Liver (tissue), 9 donors: ENCODE data around the gene SCG3. TPM values are rescaled to one million over a fixed set of nuclear protein-coding genes. Genes with fewer than 3 reads are reported as not detected.

Experiments used
- DNase-seq: peaks from one replicate; pipeline ENCODE4 v3.0.0-alpha.2; 2017; ENCODE audit warnings: low spot score
- H3K27ac ChIP-seq, 2 donors: one replicate each; pipeline ENCODE4 v1.7.0; 2013; ENCODE audit warnings: inconsistent platforms in 2 of 2, low read length in 2 of 2, control low read depth in 1 of 2, low read depth in 1 of 2, mild to moderate bottlenecking in 1 of 2
- H3K27me3 ChIP-seq, 4 donors: one replicate each; pipeline versions ENCODE4 v1.6.1 to v1.7.0; 2013; ENCODE audit warnings: low read length in 3 of 4, inconsistent platforms in 1 of 4, mild to moderate bottlenecking in 1 of 4, moderate library complexity in 1 of 4; ENCODE audit not compliant: control insufficient read depth in 4 of 4, insufficient read depth in 4 of 4
- H3K36me3 ChIP-seq, 4 donors: one replicate each; pipeline versions ENCODE4 v1.6.1 to v1.7.0; 2013; ENCODE audit warnings: low read length in 3 of 4, mild to moderate bottlenecking in 3 of 4, low read depth in 1 of 4, moderate library complexity in 1 of 4; ENCODE audit not compliant: control insufficient read depth in 4 of 4, insufficient read depth in 3 of 4
- H3K4me1 ChIP-seq, 4 donors: one replicate each; pipeline versions ENCODE4 v1.6.1 to v1.7.0; 2013; ENCODE audit warnings: low read length in 3 of 4, mild to moderate bottlenecking in 3 of 4, moderate library complexity in 1 of 4; ENCODE audit not compliant: control insufficient read depth in 4 of 4, insufficient read depth in 4 of 4
- H3K4me3 ChIP-seq, 3 donors: one replicate each; pipeline versions ENCODE4 v1.6.1 to v1.7.0; 2013; ENCODE audit warnings: low read length in 3 of 3, control low read depth in 1 of 3, low read depth in 1 of 3, mild to moderate bottlenecking in 1 of 3
- H3K9ac ChIP-seq, 2 donors: one replicate each; pipeline ENCODE4 v1.7.0; 2013; ENCODE audit warnings: low read length in 2 of 2, mild to moderate bottlenecking in 2 of 2, moderate library complexity in 2 of 2, control low read depth in 1 of 2, low read depth in 1 of 2
- H3K9me3 ChIP-seq, 4 donors: one replicate each; pipeline versions ENCODE4 v1.6.1 to v1.7.0; 2013; ENCODE audit warnings: low read length in 3 of 4; ENCODE audit not compliant: control insufficient read depth in 4 of 4
- EGR1 ChIP-seq, 2 donors: IDR thresholded peaks; 2 replicates each; pipeline ENCODE4 v1.6.1; 2016 to 2018; ENCODE audit warnings: antibody characterized with exemption in 2 of 2, low read depth in 2 of 2
- FOXA1 ChIP-seq: IDR thresholded peaks from 2 replicates; pipeline ENCODE4 v1.6.1; 2016; ENCODE audit warnings: antibody characterized with exemption
- FOXA2 ChIP-seq: IDR thresholded peaks from 2 replicates; pipeline ENCODE4 v1.6.1; 2016; ENCODE audit warnings: antibody characterized with exemption
- HNF4A ChIP-seq, 2 donors: conservative IDR thresholded peaks; 2 replicates each; pipeline ENCODE4 v1.6.1; 2016; ENCODE audit warnings: antibody characterized with exemption in 2 of 2, mild to moderate bottlenecking in 2 of 2
- HNF4G ChIP-seq: IDR thresholded peaks from 2 replicates; pipeline ENCODE4 v1.6.1; 2016; ENCODE audit warnings: antibody characterized with exemption
- JUND ChIP-seq, 2 donors: IDR thresholded peaks; 2 replicates each; pipeline ENCODE4 v1.6.1; 2016; ENCODE audit warnings: antibody characterized with exemption in 2 of 2
- NR2F2 ChIP-seq: IDR thresholded peaks from 2 replicates; pipeline ENCODE4 v1.6.1; 2016; ENCODE audit warnings: antibody characterized with exemption
- RAD21 ChIP-seq, 2 donors: IDR thresholded peaks; 2 replicates each; pipeline ENCODE4 v1.6.1; 2016; ENCODE audit warnings: antibody characterized with exemption in 2 of 2, mild to moderate bottlenecking in 2 of 2
- RXRA ChIP-seq, 2 donors: IDR thresholded peaks; 2 replicates each; pipeline ENCODE4 v1.6.1; 2017 to 2018; ENCODE audit warnings: antibody characterized with exemption in 2 of 2, mild to moderate bottlenecking in 1 of 2
- SP1 ChIP-seq: IDR thresholded peaks from 2 replicates; pipeline ENCODE4 v1.6.1; 2018; ENCODE audit warnings: antibody characterized with exemption, mild to moderate bottlenecking
- TAF1 ChIP-seq: conservative IDR thresholded peaks from 2 replicates; pipeline ENCODE4 v1.6.1; 2016; ENCODE audit warnings: antibody characterized with exemption, mild to moderate bottlenecking
- YY1 ChIP-seq: IDR thresholded peaks from 2 replicates; pipeline ENCODE4 v1.6.1; 2016; ENCODE audit warnings: antibody characterized with exemption, mild to moderate bottlenecking
- WGBS: extraction: QIAGEN DNeasy Blood & Tissue Kit; methylation state at CpG from one replicate; pipeline ENCODE4 v1.1.7; 2013; 5-methylcytosine and 5-hydroxymethylcytosine counted together
- polyA plus RNA-seq, 2 donors: library from polyadenylated mRNA; stranded (reverse) in 1 of 2; unstranded in 1 of 2; fragments of 200-250 nt in 1 of 2; fragments of >200 nt in 1 of 2; fragmentation: Nextera tagmentation in 1 of 2; extraction: Ambion mirVana in 1 of 2; gene quantifications; one replicate each; pipeline versions ENCODE4 v1.2.1 to v1.2.3, GENCODE V29; 2013 to 2015
- total RNA-seq, 2 donors: library from RNA; depleted of rRNA; stranded (reverse); fragments of >200 nt; gene quantifications; one replicate each; pipeline ENCODE4 v1.2.3, GENCODE V29; 2014
- TF ChIP-seq, protein P1 (sequence below): IDR thresholded peaks from 2 replicates; pipeline ENCODE4 v1.6.1; 2016; ENCODE audit warnings: antibody characterized with exemption, mild to moderate bottlenecking
- TF ChIP-seq, protein P2 (sequence below): IDR thresholded peaks from 2 replicates; pipeline ENCODE4 v1.6.1; 2016; ENCODE audit warnings: antibody characterized with exemption
- TF ChIP-seq, protein P3 (sequence below): fragments of 150-350 bp; IDR thresholded peaks from 2 replicates; pipeline ENCODE4 v1.5.1; 2017; ENCODE audit warnings: improper control_type of control experiment, low read depth, low read length; ENCODE audit not compliant: missing input control
- TF ChIP-seq, protein P4 (sequence below): IDR thresholded peaks from 2 replicates; pipeline ENCODE4 v1.6.1; 2016; ENCODE audit warnings: antibody characterized with exemption
- TF ChIP-seq, protein P5 (sequence below): IDR thresholded peaks from 2 replicates; pipeline ENCODE4 v1.6.1; 2016; ENCODE audit warnings: antibody characterized with exemption
- donor health status: healthy.
- donor health status: healthy.
- donor health status: healthy.
- donor health status: healthy.
- donor health status: healthy.

The SCG3 gene
- total and polyA plus RNA-seq, 4 donors, result under 0.01 to 0.05 (median 0.01) TPM; not detected in 1

DNA sequence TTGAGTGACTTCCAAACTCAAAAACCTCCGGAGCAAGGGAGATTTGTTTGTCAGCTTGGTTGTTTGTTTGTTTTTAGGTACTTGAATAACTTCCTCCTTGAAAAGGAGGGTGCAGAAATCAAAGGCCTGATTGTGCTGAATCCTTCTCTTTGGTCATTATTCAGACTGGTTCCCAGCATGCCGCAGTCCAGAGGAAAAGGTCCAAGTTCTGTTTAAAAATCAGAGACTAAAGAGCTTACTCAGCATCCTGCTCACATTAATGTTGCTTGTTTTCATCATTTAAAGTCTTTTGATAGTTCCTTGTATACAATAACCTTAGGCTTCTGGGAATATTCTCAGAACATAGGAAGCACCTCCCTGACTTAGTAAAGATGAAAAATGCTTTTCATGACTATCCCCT lies 982 bp upstream of the SCG3 start:
- no peak for DNase-seq
- Histone ChIP-seq H3K9ac (no peak overlapping the region), H3K9me3 (peaks cover 0 to 1% (median 0%) of the 10 kb centered on the region in 4 donors), H3K27me3 (peaks cover 0 to 4% (median 3%) of the 10 kb centered on the region in 4 donors), H3K36me3 (no peaks in the 10 kb centered on the region), H3K4me1 (peaks cover 0 to 5% (median 0%) of the 10 kb centered on the region in 4 donors), H3K27ac (no peak overlapping the region), H3K4me3 (no peak overlapping the region)
- WGBS, result 46% methylated on average over 2 of the region's 2 CpGs
- no peak for TF ChIP-seq TAF1
- TF ChIP-seq SP1, result no peak
- no peak for TF ChIP-seq JUND (IDR thresholded peaks at IDR 0.05)
- no peak for TF ChIP-seq HNF4G
- TF ChIP-seq, protein P1, sequence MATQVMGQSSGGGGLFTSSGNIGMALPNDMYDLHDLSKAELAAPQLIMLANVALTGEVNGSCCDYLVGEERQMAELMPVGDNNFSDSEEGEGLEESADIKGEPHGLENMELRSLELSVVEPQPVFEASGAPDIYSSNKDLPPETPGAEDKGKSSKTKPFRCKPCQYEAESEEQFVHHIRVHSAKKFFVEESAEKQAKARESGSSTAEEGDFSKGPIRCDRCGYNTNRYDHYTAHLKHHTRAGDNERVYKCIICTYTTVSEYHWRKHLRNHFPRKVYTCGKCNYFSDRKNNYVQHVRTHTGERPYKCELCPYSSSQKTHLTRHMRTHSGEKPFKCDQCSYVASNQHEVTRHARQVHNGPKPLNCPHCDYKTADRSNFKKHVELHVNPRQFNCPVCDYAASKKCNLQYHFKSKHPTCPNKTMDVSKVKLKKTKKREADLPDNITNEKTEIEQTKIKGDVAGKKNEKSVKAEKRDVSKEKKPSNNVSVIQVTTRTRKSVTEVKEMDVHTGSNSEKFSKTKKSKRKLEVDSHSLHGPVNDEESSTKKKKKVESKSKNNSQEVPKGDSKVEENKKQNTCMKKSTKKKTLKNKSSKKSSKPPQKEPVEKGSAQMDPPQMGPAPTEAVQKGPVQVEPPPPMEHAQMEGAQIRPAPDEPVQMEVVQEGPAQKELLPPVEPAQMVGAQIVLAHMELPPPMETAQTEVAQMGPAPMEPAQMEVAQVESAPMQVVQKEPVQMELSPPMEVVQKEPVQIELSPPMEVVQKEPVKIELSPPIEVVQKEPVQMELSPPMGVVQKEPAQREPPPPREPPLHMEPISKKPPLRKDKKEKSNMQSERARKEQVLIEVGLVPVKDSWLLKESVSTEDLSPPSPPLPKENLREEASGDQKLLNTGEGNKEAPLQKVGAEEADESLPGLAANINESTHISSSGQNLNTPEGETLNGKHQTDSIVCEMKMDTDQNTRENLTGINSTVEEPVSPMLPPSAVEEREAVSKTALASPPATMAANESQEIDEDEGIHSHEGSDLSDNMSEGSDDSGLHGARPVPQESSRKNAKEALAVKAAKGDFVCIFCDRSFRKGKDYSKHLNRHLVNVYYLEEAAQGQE, result no peak
- no peak for TF ChIP-seq YY1
- TF ChIP-seq, protein P2, sequence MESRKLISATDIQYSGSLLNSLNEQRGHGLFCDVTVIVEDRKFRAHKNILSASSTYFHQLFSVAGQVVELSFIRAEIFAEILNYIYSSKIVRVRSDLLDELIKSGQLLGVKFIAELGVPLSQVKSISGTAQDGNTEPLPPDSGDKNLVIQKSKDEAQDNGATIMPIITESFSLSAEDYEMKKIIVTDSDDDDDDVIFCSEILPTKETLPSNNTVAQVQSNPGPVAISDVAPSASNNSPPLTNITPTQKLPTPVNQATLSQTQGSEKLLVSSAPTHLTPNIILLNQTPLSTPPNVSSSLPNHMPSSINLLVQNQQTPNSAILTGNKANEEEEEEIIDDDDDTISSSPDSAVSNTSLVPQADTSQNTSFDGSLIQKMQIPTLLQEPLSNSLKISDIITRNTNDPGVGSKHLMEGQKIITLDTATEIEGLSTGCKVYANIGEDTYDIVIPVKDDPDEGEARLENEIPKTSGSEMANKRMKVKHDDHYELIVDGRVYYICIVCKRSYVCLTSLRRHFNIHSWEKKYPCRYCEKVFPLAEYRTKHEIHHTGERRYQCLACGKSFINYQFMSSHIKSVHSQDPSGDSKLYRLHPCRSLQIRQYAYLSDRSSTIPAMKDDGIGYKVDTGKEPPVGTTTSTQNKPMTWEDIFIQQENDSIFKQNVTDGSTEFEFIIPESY, result no peak
- TF ChIP-seq HNF4A (conservative IDR thresholded peaks at IDR 0.05), result no peak
- TF ChIP-seq EGR1 (IDR thresholded peaks at IDR 0.05; ENCODE audit: low read depth in 2 of 2), result no peak
- TF ChIP-seq, protein P3, sequence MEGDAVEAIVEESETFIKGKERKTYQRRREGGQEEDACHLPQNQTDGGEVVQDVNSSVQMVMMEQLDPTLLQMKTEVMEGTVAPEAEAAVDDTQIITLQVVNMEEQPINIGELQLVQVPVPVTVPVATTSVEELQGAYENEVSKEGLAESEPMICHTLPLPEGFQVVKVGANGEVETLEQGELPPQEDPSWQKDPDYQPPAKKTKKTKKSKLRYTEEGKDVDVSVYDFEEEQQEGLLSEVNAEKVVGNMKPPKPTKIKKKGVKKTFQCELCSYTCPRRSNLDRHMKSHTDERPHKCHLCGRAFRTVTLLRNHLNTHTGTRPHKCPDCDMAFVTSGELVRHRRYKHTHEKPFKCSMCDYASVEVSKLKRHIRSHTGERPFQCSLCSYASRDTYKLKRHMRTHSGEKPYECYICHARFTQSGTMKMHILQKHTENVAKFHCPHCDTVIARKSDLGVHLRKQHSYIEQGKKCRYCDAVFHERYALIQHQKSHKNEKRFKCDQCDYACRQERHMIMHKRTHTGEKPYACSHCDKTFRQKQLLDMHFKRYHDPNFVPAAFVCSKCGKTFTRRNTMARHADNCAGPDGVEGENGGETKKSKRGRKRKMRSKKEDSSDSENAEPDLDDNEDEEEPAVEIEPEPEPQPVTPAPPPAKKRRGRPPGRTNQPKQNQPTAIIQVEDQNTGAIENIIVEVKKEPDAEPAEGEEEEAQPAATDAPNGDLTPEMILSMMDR, result no peak
- no peak for TF ChIP-seq FOXA1
- no peak for TF ChIP-seq RXRA (IDR thresholded peaks at IDR 0.05)
- no peak for TF ChIP-seq FOXA2
- no peak for TF ChIP-seq RAD21 (IDR thresholded peaks at IDR 0.05)
- no peak for TF ChIP-seq NR2F2

DNA sequence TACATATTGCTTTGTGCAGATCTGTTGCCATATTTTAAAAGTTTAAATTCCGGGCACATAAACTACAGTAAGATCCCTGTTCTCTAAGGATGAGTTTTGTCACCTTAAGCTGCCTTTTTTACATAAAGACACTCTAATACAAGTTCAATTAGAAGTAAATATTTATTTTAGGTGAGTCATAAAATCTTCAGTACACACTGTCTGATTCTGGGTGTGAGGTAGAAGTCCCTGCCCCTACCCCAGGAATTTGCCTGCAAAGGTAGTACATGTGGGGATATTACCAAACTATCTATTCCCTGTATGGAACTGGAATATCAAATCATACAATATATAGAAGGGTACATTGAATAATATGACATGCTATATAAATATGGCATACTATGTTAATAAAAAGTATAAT lies 6.3 kb downstream of the SCG3 start:
- no peaks in the 10 kb centered on the region for H3K4me1 ChIP-seq
- no peak overlapping the region for H3K9ac ChIP-seq
- WGBS, result 3% methylated on average over 1 of the region's 1 CpG
- no peaks in the 10 kb centered on the region for H3K9me3 ChIP-seq
- H3K36me3 ChIP-seq, result no peaks in the 10 kb centered on the region
- peaks cover 0 to 6% (median 0%) of the 10 kb centered on the region in 4 donors for H3K27me3 ChIP-seq
- H3K4me3 ChIP-seq, result no peak overlapping the region
- TF ChIP-seq TAF1 (no peak), EGR1 (IDR thresholded peaks at IDR 0.05; ENCODE audit: low read depth in 2 of 2) (no peak), HNF4A (conservative IDR thresholded peaks at IDR 0.05) (no peak), SP1 (no peak)
- TF ChIP-seq, protein P1, result no peak
- TF ChIP-seq, protein P4, sequence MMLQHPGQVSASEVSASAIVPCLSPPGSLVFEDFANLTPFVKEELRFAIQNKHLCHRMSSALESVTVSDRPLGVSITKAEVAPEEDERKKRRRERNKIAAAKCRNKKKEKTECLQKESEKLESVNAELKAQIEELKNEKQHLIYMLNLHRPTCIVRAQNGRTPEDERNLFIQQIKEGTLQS, result no peak
- TF ChIP-seq, protein P3, result no peak
- TF ChIP-seq, protein P5, sequence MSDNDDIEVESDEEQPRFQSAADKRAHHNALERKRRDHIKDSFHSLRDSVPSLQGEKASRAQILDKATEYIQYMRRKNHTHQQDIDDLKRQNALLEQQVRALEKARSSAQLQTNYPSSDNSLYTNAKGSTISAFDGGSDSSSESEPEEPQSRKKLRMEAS, result no peak
- H3K27ac ChIP-seq, result no peak overlapping the region
- no peak for DNase-seq
